ENCODE results near the gene LLPH.

LLPH gene

DNA sequence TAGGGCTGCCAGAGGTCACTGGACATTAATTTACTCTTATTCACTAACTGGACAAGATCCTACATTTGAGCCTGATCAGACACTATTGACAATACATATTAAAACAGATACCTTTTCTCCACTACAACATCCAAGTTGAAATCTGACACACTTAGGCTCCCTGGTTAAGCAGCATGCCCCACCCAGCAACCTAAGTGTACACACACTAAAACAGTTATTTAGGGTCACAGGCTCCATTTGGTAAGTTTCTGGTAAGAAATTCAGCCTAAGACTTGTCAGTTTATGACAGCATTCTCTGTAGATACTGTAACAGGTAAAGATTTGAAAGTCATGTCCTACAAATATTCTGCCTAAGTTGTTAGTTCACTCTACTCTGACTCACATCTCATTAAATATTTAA, 12.3 kb upstream of the LLPH start:
- no peak for DNase-seq (ENCODE audit: low spot score)

DNA sequence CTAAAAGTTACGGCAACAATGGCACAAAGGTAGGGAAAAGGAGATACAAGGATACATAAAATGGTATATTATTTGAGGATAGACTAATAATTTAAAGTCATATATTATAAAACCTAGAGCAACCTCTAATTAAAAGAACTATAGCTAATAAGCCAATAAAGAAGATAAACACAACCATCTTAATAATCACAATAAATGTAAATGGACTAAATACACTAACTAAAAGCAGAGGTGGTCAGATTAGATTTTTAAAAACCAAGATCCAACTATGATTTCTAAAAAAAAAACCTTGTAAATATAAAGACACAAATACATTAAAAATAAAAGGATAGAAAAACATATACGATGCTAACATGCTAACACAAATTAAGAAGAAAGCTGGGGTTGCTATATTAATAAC, 10.7 kb upstream of the LLPH start:
- DNase-seq (ENCODE audit: low spot score) = no peak

DNA sequence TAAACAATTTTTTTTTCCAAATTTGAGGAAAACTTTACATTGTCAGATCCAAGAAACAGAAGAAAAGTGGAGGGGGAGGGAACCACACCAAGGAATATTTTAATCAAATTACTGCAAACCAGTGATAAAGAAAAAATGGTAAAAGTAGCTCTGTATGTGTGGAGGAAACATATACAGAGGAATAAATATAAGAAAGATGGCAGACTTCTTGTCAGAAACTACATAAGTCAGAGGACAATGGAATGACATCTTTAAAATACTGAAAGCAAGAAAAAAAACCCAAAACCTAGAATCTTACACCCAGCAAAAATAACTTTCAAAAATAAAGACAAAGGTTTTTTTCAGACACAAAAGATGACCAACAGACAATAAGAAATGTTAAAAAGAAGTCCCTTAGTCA, 10.2 kb upstream of the LLPH start:
- no peak for DNase-seq (ENCODE audit: low spot score)

DNA sequence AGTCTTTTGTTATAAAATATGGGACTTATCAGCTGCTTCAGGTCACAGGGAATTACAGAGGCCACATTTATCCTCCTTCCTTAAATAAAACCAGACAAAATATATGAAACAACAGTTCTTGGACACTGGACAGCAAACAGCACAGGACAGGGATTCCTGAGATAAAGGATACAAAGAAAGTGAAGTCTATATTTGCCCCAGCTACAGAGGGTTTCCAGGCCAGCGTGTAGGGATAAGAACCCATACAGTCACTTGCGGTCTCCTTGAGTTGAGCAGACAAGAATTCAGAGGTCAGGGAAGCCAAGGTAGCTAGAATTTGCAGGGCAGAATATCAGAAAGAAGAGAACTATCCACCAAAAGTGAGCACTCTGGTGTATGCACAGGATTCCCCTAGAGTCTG, 8.8 kb upstream of the LLPH start:
- DNase-seq (ENCODE audit: low spot score) = no peak

DNA sequence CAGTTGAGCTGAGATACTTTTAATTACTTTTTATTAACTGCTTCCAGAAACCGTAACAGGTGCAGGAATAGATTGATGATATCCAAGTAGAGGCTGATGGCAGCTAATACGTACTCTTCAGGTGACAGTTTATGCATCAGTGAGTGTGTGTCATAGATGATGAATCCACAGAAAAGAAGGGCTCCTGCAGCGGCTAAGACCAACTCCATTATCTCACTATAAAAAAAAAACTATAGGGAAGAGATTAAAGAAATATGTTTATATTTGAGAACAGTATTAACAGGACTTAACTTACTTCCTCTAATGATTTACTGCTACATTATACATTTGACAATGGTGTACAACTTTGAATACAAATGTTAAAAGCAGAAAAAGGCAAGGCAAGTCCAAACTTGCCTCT, 7.4 kb upstream of the LLPH start:
- DNase-seq (ENCODE audit: low spot score) = no peak

DNA sequence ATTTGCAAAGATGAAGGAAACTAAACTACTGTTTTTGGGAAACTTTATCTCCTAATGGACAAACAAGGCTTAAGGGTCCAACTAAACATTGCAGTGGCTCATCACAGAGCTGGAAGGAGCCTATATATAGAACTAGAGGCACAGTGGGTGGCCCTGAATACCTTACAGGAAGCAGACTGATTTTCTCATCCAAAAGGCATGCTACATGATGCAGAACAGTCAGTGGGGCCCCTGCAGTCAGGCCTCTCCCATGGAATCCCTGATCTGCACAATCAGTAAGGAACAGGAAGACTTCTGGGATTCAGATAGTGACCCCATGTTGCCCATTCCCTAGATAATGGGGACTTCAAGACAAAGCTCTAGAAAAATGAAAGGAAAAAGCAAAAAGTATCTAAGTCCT, 1.9 kb upstream of the LLPH start:
- DNase-seq (ENCODE audit: low spot score) = no peak

DNA sequence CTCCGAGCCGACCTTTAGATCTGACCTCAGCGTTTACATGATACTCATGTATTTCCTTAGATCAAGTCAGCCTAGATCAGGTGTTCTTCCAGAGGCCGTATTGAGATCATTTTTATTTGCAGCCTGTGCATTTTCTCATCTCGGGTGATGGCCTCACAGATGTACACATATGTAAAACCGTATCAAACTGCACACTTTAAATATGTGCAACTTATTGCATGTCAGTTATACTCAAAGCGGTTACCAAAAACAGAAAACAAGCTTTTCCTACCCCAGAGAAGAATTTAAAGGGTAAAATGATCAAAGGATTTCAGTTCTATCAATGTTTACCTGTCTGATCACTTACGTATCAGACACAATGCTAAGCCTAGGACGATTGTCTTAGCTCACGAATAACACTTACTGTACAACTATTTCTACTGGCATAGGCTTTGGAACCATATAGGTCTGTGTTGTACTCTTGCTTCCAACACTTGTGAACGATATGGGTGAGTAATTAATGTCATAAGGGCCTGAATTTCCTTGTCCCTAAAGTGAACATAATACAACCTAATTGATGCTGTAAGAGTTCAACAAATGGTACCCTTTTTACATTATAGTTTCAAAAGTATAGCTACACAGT, 628 bp upstream of the LLPH start:
- no peak for DNase-seq (ENCODE audit: low spot score)

DNA sequence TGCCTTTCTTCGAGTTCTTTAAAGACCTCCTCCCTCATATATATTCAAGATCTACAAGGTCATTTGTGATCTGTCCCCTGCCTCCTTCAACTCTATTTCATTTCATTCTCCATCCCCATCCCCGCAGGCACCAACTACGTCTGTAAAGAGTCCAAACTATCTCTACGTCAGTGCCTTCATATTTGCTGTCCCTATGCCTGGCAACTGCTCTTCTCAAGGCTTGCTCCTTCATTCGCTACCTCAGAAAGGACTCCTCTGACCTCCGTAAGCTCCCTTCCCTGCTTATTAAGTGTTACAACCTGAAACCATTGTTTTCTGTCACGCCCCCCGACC, 650 bp downstream of the LLPH start:
- no peak for DNase-seq (ENCODE audit: low spot score)

DNA sequence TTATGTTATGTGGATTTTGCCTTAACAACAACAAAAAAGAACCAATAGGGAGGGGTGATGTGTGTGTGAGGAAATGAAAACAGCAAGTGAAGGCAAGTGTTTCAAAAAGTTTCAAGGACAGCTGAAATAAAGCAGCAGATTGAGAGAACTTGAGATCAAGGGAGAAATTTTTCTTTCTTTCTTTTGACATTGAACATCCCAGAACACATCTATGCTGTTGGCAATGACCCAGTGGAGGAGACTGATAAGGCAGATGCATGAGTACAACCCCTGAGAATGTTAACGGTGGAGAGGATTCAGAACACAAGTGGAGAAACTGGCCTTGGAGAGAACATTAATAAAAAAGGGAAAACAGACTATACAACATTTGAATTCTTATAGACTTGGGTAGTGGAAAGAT, 2.9 kb downstream of the LLPH start:
- no peak for DNase-seq (ENCODE audit: low spot score)

DNA sequence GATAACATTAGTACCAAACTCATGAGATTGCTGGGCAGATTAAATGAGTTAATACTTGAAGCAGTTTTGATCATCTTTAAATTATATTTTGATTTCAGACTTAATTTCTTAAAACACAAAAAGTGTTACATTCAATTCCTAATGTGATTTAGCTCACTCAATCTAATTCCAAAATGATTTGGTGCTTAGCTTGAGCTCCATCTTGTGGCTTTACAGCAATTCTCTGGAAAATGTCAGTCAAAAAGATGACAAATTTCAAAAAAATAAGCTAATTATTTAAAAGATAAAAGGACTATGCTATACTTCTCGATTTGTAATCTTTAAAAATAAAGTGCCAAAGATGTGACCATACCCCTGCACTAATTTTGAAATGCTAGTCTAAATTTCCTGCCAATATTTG, 10.1 kb downstream of the LLPH start:
- DNase-seq (ENCODE audit: low spot score) = no peak

DNA sequence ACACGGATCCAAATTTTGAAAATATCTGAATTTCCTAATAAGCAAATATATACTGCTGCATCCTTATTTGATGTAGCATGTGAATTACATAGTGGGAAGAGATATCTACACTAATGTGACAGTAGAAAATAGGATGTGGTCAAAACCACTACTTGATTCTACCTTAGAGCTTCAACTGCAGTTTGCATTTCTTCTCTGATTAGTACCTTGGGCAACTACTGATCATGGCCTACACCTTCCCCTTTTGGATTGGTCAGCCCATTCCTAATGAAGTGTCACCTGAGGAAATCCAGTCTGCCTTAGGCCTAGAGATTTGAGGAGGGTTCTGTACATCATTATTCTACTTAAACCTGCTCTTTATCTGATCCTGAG, 10.7 kb downstream of the LLPH start:
- DNase-seq (ENCODE audit: low spot score) = no peak

DNA sequence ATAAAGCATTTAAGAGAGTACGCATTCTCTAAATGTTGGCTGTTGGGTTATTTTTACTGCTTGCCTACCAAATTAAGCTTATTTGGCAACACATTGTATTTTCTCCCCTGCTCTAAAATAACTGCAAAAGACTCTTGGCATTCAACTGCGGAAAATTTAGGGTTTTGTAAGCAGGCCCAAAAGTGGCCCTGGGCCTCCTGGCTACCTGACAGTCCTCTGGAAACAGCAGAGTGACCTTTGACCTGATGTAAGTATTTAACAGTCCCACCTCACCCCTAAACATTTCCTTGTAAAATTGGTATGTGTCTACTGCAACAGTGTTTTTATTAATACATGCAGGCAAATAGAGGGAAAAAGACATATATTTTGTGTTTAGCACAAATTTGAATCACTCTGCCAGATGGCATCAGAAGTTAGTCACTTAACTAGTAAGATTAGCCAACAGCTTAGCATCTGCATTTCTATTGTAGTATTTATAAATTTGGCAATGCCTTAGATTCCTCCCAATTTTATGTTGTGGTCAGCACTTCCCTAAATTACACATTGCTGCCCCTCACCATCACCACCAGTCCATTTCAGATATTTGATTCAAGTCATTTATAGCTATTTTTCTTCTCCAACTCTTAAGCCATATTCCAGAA, 11.2 kb downstream of the LLPH start:
- no peak for DNase-seq (ENCODE audit: low spot score)

DNA sequence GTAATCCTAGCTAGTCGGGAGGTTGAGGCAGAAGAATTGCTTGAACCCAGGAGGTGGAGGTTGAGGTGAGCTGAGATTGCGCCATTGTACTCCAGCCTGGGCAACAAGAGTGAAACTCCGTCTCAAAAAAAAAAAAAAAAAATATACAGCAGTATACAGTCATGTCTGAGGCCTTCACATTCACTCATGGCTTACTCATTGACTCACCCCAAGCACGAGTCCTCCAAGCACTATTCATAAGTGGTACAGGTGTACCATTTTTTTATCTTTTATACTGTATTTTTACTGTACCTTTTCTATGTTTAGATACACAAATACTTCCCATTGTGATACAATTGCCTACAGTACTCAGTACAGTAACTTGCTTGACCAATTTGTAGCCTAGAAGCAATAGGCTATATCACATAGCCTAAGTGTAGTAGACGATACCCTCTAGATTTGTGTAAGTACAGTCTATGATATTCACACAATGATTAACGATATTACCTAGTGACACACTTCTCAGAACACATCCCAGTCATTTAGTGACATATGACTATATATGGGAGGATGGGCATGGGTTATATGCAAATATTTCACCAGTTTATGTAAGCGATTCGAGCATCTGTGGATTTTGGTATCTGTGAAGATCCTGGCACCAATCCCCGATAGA, 12.2 kb downstream of the LLPH start:
- DNase-seq (ENCODE audit: low spot score) = no peak

DNA sequence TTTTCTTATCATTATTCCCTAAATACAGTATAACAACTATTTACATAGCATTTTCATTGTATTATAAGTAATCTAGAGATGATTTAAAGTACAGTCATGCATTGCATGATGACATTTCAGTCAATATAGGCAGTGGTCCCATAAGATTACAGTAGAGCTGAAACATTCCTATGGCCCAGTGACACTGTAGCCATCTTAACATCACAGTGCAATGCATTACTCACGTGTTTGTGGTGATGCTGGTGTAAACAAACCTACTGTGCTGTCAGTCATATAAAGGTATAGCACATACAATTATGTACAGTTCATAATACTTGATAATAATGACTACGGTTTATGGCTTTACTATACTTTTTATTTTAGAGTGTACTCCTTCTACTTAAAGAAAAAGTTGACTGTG, 13.3 kb downstream of the LLPH start:
- DNase-seq (ENCODE audit: low spot score) = no peak

DNA sequence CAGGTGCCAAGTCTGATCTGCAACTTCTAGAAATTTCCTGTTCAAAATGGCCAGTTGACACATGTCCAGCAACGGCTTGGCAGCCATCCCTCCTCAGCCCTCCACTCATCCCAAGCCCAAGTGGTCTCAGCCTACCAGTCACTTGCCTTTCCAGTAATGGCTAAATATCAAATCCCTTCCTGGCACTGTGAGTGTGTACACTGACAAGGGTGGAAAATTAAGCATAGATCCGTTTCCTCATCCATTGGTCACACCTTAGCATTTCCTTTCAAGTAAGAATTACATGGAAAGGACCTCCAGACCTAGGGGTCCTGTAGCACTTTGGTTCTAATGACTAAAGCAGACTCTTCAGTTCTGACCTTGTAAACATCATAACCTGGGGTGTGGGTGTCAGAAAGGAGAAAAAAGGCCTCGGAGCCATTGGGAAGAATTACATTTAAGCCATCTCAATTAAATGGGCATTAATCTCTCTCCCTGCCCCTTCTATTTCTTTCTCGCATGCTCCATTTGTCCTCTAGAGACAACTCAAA, 15.4 kb downstream of the LLPH start:
- no peak for DNase-seq (ENCODE audit: low spot score)

DNA sequence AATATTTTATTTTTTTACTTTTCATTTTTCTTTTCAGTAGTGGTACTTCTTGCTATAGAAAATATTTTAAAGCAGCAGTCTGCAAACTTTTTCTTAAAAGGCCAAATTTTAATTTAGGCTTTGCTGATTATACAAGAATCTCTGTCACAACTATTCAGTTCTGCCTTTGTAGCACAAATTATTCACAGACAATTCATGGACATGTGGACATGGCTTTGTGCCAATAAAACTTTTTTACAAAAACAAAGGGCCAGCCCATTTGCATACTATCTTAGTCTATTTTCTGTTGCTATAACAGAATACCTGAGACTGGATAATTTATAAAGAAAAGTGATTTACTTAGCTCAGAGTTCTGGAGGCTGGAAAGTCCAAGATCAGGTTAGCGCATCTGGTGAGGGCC, 17.1 kb downstream of the LLPH start:
- no peak for DNase-seq (ENCODE audit: low spot score)

DNA sequence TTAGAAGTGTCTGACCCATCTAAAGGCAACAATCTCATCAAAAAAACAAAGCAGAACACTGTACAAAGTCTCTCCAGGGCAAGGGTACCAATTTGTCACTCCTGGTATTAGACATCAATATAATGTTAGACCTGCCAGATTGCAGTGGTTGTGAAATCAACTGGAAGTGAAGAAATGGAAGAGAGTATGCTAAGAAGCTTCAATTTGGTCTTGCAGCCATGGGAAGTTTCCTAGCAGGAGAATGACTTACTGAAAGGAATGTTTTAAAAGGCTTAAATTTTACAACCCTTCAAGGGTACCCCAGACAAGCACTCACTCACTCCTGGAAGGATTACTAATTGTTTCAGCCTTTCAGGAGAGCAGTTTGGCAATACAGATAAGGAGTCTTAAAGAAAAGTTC, 18.9 kb downstream of the LLPH start:
- no peak for DNase-seq (ENCODE audit: low spot score)

DNA sequence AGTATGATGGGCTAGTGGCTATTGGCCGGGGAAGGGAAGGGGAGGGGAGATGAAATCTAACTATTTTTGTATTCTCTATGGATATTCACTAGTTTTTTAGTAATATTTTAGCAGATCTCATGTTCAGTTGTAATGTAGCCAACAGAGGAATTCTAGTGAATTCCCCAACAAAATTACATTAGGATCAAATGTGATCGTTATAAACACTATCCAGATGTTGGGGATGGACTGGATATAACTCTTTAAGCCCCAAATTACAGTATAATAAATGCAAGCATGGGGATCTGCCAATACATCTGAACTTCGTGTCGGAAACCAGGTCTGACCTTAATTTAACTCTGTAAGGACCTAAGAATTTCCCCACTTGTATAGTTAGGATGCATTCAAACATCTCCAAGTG, 21.5 kb downstream of the LLPH start:
- DNase-seq (ENCODE audit: low spot score) = no peak

DNA sequence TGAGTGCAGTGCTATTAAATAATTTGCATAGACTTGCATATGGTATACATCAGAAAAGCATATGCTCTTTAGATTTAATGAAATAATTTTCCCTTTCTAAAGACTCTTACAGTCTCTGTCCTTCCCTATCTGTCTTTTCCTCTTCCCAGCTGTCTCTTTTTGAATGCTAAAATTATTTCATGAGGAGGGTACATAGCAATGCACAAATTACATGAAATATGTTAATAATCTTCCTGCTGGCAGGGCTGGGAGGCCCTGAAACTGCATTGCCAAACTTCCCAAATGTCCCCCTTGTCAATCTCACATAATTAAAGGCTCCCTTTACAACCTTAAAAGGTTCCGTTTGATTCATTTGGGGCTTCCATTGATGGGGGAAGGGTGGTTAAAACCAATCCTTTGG, 22.2 kb downstream of the LLPH start:
- no peak for DNase-seq (ENCODE audit: low spot score)

DNA sequence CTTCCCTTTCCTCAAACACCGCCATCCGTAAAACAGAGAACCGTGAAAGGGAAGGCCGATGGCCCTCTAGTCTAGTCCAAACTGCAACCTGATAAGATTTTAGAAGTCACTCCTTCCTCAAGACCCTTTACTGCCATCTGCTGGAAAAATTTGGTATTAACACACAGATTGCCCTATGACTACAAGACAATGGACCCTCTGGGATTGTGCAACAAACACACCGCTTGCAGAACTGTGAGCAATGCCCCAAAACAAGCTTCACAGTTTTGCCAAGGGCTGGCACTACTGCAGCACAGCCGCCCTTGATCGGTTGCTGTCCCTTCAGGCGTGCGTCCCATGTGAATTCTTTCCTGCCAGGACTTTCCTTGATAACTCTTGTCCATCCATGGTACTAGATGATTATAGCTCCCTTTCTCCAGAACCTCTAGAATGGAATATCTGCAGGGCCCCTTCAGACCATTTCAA, 23.1 kb downstream of the LLPH start:
- DNase-seq (ENCODE audit: low spot score) = peak; percentile 62

DNA sequence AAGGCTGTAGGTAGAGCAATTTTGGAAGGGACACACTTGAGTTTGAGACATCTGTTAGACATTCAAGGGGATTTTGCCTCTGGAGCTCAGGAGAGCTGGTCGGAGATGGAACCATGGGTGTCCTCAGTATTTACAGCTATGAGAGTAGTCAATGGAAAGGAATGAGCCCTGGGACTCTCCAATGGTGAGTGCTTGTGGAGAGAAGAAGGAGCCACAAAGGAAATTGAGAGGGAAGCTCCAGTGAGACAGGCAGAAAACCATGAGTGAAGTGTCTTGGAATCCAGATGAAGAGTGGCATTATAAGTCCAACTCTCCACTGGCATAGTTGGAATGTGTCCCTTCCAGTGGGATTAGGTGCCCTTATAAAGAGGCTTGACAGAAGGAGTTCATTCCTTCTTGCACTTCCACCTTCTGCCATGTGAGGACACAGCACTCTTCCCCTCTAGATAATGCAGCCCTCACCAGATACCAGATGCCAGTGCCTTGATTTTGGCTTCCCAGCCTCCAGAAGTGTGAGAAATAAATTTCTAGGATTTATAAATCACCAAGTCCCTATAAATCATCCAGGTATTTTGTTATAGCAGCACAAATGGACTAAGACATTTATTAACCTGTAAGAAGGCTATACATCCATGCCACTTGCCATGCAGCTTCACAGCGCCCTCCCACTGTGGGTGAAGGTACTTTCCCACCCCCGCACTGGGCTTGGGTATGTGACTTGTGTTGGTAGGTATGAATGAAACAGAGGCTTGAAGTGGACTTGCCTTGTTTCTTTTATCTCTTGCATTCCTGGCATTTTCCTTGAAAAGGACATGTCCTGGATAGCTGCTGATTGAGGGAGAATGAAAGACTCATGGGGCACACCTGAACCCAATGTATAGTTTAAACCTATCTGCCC, 27.3 kb downstream of the LLPH start:
- no peak for DNase-seq (ENCODE audit: low spot score)

DNA sequence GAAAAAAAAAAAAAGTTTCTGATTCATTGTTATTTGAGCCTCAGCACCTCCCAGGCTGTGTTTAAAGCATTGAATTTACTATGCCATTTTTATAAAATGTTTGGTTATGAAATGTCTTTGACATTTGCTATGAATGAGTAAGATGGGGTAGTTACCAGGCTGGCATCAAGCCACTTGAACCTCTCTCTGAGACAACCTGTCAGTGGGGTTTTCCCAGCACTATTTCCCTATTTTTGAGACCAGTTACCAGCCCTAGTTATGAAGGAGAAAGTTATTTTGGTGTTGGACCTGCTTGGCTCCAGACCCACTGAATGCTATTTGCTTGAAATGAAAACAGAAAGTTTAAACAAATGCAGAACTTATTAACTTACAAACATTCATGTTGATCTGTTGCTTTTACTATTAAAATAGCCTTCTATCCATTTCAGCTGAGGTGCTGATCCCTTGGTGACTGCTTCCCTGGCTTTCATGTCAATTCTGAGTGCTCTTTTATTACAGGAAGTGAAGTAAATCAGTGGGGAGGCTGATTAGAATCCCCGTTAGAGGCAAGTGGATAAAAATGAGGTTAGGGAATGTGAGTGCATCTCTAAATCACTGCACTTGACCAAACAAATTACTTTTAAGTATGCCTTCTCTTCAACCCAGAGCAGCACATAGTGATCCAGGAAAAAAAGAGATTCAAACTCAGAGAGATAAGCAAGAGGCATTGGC, 37.8 kb downstream of the LLPH start:
- DNase-seq (ENCODE audit: low spot score) = no peak
